ENCODE measurements around the gene GPATCH4.

DNA sequence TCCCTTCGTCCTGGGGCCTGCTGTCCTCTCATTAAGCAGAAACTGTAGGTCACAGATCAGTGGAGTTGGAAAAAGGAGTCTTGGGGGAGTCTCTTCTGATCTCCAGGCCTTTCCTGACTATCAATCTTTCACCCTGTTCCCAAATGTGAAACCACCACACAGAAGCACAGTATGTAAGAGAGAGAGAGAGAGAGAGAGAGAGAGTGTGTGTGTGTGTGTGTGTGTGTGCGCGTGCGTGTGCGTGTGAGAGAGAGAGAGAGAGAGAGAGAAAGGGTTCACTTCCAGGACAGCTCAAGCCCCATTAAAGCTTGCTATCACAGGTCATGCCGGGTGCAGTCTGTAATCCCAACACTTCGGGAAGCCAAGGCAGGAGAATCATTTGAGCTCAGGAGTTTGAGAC lies 23.2 kb downstream of the GPATCH4 start:
- TF ChIP-seq POLR2A (IDR thresholded peaks at IDR 0.05): no peak
- TF ChIP-seq, protein P1, sequence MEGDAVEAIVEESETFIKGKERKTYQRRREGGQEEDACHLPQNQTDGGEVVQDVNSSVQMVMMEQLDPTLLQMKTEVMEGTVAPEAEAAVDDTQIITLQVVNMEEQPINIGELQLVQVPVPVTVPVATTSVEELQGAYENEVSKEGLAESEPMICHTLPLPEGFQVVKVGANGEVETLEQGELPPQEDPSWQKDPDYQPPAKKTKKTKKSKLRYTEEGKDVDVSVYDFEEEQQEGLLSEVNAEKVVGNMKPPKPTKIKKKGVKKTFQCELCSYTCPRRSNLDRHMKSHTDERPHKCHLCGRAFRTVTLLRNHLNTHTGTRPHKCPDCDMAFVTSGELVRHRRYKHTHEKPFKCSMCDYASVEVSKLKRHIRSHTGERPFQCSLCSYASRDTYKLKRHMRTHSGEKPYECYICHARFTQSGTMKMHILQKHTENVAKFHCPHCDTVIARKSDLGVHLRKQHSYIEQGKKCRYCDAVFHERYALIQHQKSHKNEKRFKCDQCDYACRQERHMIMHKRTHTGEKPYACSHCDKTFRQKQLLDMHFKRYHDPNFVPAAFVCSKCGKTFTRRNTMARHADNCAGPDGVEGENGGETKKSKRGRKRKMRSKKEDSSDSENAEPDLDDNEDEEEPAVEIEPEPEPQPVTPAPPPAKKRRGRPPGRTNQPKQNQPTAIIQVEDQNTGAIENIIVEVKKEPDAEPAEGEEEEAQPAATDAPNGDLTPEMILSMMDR (IDR thresholded peaks at IDR 0.05): no peak
